ENCODE results near the gene HOXC6.

HOXC6 gene

DNA sequence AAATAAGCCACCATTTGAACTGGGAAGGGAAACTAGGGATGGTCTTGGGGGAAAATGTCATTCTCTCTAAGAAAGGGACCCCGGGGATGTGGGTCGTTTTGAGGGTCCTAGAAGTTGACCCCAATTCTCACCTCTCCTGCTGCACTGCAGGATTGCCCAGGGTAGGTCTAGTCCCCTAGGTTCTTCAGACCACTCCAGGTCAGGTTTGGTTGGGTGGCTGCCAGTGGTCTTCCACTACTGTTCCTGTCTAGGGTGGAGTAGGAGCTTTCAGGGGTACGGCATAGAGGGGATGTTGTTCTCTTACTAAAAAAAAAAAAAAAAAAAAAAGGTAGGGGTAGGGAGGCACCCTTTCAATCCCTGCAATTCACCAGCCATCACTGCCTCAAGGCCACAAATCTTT is 12.2 kb upstream of the HOXC6 start:
- DNase-seq (ENCODE audit: low read depth): no peak

DNA sequence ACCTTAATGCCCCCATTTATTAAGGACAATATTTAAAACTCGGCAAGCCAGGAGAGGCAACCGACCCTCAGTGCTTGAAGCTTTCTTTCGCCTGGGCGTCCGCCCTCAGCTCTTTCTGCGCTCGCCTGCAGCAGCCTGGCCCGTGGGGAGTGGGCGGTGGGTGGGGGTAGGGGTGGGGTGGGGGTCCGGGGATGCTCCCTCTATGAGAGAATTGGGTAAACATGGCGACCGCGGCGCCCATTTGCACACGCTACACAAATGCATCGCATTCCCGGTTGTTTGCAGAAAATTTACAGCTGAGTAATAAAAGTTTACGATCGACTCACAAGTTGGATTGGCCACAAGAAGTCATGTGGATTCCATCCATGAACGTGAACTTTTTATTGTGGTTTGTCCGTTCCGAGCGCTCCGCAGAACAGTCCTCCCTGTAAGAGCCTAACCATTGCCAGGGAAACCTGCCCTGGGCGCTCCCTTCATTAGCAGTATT is 11.7 kb upstream of the HOXC6 start:
- DNase-seq (ENCODE audit: low read depth): no peak

DNA sequence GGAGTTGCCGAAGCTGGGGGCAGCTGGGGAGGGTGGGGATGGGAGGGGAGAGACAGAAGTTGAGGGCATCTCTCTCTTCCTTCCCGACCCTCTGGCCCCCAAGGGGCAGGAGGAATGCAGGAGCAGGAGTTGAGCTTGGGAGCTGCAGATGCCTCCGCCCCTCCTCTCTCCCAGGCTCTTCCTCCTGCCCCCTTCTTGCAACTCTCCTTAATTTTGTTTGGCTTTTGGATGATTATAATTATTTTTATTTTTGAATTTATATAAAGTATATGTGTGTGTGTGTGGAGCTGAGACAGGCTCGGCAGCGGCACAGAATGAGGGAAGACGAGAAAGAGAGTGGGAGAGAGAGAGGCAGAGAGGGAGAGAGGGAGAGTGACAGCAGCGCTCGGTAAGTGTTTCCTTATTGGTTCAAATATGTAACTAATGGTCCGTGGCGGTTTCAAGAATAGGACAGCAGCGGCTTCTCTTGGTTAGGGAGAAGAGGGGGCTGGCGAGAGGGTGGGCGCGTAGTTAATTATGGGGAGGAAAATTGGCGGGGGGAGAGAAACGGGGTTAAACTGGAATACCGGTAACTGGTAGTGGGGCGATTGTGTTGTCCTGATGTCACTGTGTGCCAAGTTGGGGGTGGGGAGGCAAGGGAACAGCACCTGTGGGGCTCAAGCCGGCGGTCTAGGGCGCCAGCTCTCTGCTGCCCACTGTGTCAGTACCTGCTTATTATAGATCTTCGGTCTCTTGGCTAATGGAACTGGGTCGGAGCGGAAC is 11.0 kb upstream of the HOXC6 start:
- DNase-seq (ENCODE audit: low read depth): no peak

DNA sequence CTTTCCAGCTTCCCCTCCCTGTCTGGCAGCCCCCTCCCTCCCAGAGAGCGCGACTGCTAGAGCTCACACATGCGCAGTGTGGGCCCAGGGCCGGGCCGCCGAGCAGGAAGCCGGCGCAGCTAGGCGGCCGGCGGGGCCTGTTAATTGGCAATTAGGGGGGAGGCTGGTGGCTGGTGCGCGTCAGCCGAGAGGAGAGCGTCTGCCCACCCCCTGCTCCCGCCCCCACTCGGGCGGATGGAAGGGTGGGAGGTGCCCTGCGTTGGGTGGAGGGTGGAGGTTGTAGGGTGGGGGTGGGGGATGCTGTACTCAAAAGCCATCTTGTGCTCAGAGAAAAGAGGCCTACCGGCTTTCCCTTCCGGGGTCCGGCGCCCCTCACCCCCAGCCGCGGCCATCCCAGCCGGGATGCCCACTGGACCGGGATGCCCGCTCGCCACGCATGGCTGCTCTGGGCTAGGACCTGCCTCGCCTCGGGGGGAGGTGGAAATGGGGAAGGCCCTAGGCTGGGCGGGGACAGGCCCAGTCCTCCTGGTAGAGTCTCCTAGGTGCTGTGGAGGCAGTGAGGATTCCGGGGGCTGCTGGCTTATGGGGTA is 10.3 kb upstream of the HOXC6 start:
- DNase-seq (ENCODE audit: low read depth): peak; percentile 66

DNA sequence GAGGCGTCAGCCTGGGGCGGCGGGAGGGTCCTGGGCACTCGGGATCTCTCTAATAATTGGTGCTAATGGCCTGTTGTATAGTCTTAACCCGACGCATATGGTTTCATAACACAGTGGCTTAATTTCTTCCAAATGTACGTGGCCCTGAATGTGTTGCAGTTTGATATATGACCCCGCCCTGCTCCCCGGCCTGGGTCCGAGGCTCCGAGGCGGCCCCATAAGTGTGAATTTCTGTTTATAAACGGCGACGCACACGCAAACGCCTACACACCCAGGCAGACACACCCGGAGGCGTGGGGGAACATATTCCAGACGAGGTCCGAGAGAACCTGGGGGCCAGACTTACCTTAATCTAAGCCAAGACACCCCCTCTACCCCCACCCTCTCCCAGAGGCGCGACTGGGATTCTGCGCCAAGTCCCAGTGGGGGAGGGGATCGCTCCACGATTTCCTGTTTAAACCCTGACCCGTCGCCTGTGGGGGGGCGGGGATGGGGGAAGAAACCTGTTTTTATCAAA is 9.7 kb upstream of the HOXC6 start:
- no peak for DNase-seq (ENCODE audit: low read depth)

DNA sequence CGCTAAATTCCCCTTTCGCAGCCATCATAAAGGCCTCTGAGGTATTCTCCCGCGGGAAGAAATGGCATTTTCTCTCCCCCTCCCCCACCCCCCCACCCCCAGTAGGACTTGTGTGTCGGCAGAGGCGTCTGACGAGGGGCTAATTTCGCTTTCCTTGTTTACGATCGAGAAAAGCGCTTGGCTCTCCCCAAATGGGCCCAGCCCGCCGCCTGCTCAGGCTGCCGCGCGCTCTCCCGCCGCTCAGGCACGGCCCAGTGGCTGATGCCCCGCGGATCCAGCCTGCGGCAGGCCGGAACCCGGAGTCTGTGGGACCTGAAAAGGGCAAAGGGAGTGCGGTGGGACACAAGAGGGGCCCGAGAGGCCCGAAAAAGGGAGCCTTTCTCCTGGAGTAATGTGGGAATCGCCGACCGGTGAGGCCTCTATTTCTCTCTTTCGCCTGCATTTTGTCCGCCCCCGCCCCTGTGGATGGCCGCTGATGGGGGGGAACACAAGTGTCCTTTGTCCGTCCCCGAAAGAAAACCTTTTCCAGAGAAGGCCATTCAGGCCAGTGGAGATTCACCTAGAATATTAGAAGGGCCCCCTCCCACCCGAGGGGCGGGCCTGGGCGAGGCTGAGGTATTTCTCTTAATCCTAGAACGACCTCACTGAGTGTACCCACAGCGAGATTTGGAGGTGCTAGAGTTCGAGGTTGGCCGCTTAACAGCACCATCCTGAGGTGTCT is 9.0 kb upstream of the HOXC6 start:
- no peak for DNase-seq (ENCODE audit: low read depth)

DNA sequence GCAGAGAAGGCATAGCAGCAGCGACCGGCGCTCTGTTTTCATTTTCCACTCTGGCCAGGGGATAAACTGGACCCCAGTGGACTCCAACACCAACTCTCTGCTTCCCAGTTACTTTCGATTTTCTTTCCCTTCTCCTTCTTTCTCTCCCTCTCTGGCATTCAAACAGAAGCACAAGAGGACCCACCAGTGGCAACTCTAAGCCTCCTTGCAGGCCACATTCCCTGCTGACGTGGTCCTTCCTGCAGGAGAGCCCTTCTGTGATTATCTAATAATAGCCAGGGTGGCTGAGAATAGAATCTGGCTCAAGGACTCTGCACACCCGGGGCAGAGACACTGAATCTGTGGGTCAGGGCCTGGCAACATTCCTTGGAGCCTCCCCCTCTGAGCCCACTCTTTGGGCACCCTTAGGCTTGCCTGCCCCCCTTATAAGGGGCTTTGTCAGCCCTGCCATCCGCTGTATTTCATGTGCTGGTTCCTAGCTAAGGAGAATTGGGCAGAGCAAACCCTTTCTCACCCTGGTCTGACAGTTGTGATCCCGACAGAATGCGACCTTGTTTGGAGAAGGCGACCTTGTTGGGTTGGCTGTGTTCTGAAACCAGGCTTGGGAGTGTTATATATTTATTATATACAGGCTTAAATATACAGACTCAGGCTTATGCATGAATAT is 8.2 kb upstream of the HOXC6 start:
- DNase-seq (ENCODE audit: low read depth): no peak

DNA sequence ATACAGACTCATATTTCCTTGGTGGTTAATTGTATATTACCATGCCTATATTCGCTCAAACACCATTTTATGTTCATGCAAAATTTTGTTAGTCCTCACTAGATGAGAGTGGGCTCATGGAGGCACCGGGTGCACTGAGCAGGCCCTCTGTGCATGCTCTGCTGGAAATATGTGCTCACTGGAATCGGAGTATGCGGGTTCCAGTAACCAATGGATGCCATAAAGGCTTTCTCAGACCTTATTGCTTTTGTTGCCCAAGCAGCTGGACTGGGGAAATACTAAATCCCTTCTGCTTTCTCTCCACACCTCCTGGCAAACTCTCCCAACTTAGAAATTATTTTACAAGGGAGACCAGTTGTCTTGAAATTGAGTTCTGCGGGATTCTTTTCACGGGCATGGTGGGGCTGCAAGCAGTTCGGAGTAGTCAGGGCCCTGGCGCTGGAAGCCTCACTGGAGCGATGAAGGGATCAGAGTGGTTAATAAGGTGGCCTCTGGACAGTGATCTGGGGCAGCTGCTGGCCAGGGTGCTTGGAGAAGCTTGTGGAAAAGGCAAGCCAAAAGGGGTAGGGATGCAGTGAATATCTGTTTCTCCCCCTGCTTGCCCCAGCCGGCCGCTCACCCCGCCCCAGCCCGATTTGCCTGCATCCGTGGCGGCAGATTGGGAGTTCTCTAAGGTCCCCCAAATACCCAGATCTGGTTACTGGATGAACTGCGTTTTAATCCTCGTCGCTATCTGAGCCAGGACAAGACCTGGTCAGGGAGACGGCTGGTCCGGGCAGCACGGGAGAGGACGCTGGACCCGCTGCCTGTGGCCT is 7.4 kb upstream of the HOXC6 start:
- no peak for DNase-seq (ENCODE audit: low read depth)

DNA sequence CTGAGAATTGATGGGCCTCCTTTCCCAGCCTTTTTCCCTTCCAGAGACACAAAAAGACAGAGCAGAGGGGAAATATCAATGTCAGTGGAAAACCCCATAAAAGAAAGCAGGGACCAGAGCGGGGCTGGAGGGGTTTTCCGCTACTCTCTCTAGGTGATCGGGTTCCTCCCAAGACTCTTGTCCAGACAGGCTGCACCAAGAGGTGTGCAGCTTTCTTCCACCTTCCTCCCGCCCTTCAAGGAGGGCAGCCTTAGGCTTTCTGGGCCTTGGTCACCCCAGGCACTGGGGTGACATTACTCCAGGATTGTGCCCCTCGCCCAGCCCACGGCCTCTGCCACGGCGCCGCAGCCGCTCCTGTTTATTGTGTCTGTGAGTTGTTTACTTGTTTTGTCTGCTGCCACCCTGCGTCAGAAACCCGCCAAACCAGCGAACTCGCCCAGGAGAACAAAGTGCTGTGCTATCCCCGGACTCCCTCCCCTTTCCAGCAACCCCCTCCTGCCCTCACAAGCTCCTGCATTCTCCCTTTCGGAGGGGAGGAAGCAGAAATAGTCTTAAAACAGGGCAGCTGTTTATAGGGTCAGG is 6.7 kb upstream of the HOXC6 start:
- DNase-seq (ENCODE audit: low read depth): no peak

DNA sequence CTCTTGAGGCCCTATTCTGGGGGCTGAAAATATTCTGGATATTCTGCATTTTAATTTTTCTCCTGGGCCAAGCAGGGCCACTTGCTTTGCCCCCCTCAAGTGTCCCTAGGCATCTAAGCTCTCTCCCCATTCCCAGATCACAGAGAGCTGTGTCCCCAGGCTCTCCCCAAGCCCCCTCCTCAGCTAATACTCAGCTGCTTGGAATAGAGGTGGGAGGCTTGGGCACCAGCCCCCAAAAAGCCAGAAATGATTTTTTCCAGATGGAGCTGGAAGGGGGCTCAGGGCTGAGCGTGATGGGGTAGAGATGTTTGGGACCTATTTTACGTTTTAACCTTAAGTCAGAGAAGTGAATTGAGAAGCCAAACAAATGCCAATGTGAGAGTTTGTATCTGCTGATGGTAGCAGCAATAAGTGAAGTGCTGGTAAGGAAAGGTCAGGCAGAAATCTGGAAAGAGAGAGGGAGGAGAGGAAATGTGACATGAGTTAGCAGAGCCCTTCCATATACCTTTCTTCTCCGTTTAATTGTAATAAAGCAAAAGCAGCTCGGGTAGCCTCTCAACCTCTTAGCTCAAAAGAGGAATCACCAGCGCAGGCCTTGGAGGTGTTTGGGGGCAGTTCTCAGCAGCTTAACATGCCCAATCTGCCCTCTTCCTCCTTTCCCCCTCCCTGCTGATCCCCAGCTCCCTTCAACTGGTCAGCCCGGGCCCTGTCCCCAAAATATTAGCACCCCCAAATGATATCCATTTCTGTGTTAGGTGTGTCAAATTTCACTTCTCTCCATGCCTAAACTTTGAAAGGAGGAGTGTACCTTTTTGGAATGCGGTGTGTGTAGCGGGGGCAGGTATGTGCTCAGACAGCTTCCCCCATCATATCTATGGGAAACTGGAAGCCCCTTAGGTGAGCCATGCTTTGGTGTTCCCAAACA is 5.0 kb upstream of the HOXC6 start:
- DNase-seq (ENCODE audit: low read depth): no peak

DNA sequence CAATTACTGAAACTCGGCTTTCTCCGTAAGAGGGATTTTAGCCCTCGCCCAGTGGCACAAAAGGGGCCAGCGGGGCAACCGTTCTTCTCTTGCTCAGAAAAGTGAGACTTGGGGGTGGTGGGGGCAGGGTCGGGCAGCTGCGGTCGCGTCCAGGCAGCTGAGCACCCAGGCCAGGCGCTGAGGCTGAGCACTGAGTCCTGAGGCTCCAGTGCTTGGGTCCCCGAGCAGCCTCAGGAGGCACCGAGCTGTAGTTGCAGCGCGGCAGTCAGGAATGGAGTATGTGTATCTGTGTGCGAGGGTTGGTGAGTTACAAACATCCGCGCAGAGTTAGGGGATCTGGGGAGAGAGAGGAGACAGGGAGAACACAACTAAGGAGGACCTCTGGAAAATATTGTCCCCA is 4.1 kb upstream of the HOXC6 start:
- no peak for DNase-seq (ENCODE audit: low read depth)

DNA sequence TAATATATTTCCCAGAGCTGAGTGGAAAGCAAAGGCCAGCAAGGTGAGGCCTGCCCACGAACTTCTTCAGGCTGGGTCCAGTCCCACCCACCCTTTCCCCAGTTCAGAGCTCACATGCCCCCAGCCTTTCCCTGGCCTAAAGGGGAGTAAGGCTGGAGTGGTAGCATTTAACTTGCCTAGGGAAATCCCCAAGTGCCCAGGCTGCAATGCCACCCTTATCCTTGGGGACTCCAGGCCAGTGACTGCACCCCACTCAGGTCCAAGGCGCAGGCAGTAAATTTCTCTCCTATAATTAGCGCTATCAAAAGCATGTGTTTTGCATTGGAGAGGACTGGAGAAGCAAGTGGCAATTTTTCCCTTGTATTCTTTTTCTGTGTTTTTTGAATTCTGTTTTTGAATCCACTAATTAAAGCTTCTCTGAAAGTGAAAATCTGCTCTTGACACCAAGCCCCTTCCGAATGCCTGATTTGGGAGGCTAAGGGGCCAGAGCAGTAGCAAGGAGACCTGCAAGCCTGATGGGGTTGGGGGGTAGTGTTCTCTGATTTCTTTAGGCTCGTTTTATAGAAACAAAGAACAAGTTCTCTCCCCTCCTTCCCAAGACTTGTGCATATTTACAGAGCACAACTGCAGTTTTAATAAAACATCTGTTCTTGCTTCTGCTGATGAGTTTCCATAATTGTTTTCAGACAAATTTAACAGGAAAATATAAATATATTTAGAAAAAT is 3.5 kb upstream of the HOXC6 start:
- DNase-seq (ENCODE audit: low read depth): no peak

DNA sequence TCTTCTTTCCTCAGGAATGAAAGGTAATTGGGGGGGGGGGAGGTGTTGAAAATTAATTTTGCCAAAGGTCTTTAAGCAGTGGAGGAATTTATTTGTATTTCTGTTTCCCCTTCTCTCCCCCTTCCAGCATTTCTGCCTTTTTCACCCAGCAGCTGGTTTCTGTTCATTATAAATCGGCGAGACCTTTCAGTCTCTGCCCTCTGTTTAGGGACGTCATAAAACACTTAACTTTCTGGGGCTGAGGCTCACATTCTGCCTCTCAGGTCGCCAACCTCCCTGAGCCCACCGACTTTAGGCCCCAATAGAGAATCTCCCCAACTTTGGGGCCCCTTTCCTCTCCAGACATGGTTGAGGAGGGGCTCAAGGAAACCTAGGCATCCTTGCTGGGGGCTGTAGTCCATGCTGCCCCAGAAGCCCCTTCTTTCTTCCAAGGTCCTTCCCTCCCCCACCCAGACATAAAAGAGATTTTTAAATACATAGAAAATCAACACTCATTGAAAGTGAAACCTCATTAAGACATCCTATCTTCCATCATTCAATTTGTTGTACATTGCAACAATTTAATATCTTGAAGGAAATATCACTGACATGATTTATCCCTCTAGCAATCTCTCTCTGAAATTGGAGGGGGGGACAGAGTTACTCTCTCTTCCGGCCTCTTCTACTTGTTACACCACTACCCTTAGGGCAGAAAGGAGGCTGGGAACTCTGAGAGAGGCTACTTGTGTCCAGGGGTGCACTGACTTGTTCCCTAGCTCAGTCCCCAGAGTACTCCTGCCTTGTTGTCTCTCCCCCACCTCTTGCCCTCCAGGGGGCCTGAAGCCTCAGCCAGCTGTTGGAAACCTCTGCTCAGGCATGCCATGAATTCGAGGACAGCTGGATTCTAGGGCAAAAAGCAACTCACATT is 2.5 kb upstream of the HOXC6 start:
- no peak for DNase-seq (ENCODE audit: low read depth)

DNA sequence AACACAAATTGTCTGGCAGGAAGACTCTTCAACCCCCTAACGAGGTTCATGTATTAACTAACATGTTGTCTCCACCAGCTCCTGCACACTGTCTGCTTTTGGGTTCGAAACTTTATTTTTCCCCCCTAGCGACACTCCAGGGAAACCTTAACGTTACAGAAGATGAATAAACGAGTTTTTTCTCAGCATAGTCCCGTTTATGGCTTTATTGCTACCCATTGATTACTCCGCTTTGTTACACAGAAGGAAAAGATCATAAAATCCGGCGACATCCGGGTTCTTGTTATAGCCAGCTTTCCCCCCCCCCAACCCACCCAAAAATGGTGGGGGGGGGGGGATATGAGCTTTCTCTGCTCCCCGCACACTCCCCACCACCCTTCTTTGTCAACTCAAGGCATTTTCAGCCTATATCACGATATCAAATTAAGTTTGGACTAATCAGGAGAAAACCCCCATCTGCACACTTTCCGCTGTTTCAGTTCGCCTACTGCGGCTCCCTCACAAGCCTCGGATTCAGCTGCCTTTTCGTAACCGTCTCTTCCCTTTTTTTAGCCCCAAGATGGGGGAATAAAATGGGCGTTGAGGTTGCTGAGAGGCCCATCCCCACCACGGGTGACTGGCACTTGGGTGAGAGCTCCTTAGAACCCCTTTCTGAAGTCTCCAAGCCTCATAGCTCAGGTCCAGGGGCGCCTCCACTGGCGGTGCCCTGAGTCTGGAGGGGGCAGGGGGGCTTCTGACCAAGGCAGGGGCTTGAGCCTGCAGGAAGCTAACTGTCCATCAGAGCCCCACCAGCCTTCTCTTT is 1.4 kb upstream of the HOXC6 start:
- DNase-seq (ENCODE audit: low read depth): no peak

DNA sequence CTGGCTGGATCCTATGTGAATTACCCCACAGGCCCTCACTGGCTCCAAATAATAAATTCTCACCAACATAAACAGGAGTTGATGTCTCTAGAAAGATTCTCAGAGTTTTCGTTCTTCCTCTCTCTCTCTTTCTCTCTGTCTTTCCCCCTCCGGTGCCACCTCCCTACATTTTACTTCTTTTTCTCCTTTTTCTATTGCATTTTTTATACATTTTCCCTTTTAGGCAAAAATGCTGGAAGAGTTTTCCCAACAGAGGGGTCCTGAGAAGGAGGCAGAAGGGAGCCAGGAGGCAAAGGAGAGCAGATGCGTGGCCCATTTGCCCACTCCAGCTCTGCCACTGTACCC is 826 bp upstream of the HOXC6 start:
- no peak for DNase-seq (ENCODE audit: low read depth)

DNA sequence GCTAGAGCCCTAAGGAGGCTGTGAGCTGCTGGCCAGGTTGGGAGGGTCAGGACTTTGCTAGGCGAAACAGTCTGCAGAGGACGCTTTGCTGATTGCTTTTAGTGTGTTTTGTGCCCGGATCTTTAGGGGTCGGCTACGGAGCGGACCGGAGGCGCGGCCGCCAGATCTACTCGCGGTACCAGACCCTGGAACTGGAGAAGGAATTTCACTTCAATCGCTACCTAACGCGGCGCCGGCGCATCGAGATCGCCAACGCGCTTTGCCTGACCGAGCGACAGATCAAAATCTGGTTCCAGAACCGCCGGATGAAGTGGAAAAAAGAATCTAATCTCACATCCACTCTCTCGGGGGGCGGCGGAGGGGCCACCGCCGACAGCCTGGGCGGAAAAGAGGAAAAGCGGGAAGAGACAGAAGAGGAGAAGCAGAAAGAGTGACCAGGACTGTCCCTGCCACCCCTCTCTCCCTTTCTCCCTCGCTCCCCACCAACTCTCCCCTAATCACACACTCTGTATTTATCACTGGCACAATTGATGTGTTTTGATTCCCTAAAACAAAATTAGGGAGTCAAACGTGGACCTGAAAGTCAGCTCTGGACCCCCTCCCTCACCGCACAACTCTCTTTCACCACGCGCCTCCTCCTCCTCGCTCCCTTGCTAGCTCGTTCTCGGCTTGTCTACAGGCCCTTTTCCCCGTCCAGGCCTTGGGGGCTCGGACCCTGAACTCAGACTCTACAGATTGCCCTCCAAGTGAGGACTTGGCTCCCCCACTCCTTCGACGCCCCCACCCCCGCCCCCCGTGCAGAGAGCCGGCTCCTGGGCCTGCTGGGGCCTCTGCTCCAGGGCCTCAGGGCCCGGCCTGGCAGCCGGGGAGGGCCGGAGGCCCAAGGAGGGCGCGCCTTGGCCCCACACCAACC is 1.5 kb downstream of the HOXC6 start:
- DNase-seq (ENCODE audit: low read depth): no peak

DNA sequence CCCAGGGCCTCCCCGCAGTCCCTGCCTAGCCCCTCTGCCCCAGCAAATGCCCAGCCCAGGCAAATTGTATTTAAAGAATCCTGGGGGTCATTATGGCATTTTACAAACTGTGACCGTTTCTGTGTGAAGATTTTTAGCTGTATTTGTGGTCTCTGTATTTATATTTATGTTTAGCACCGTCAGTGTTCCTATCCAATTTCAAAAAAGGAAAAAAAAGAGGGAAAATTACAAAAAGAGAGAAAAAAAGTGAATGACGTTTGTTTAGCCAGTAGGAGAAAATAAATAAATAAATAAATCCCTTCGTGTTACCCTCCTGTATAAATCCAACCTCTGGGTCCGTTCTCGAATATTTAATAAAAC is 2.2 kb downstream of the HOXC6 start:
- DNase-seq (ENCODE audit: low read depth): no peak

All from stimulated activated CD8-positive, alpha-beta memory T cell treated with anti-CD3 and anti-CD28 coated beads, Interleukin-12 subunit alpha, Interleukin-12 subunit beta, amount 100 ng/mL, for 4 hours (primary cell).